ENCODE data around the gene CDK14. TPM values are rescaled to one million over a fixed set of nuclear protein-coding genes. Genes with fewer than 3 reads are reported as not detected.
"Not testable (repeated sequence)": the region's sequence is repeated elsewhere in the genome, so short reads cannot be mapped to it uniquely, and the experiment has no call there.

Gene CDK14
- total RNA-seq, 1 donor from 2014 or later, result 1.9 TPM

GRCh38 chr7:90759710-90760109 lies 163.6 kb downstream of the CDK14 start:
- no peak for DNase-seq
- Mint-ChIP-seq H3K9me3 (no peaks in the 10 kb centered on the region), H3K4me1 (no peaks in the 10 kb centered on the region), H3K27me3 (no peaks in the 10 kb centered on the region), H3K36me3 (ENCODE audit: low read depth) (no peaks in the 10 kb centered on the region), H3K4me3 (no peak overlapping the region), H3K27ac (no peak overlapping the region)
- intact Hi-C loops (cut with micrococcal nuclease), result no loop called here

DNA sequence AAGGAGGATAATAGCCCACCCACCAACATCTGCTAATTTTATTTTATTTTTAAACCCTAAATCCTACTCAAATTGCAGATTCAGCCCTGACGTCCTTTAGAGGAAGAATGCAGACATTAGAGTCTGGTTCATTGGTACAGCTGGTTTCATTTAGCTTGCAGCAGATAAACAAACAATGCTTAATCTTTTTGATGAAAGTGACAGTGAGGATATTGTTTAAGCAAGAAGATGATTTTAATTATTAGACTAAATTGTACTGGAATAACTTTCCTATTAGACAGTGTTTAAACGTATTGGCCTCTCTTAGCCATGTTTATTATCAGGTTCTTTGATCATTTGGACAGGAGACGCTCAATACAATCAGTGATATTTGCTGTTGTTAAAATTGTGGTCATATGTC lies 164.8 kb downstream of the CDK14 start:
- intact Hi-C loops (cut with micrococcal nuclease), result no loop called here
- Mint-ChIP-seq H3K27me3 (no peaks in the 10 kb centered on the region), H3K36me3 (ENCODE audit: low read depth) (no peaks in the 10 kb centered on the region), H3K27ac (no peak overlapping the region), H3K4me1 (no peaks in the 10 kb centered on the region), H3K9me3 (no peaks in the 10 kb centered on the region), H3K4me3 (no peak overlapping the region)
- DNase-seq, result no peak

DNA sequence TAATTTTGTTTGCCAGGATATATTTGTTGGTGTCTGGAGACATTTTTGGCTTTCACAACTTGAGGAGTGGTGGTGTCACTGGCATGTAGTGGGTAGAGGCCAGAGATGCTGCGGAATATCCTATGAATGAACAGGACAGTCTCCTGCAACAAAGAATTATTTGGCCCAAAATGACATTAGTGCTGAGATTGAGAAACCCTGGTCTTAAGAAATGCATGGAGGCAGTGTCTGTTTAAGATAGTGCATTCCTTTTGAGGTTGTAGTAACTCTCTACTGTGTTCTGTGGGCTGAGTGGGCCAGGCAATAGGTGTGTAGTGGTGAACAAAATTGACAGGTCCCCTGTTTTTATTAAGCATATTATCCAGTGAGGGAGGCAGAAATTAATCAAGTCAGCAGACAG lies 165.5 kb downstream of the CDK14 start:
- Mint-ChIP-seq H3K27me3 (no peaks in the 10 kb centered on the region), H3K27ac (no peak overlapping the region), H3K9me3 (no peaks in the 10 kb centered on the region), H3K4me3 (no peak overlapping the region), H3K36me3 (ENCODE audit: low read depth) (no peaks in the 10 kb centered on the region), H3K4me1 (no peaks in the 10 kb centered on the region)
- intact Hi-C loops (cut with micrococcal nuclease), result no loop called here
- DNase-seq, result no peak

- Mint-ChIP-seq H3K27me3 (no peaks in the 10 kb centered on the region), H3K4me3 (no peak overlapping the region), H3K36me3 (ENCODE audit: low read depth) (no peaks in the 10 kb centered on the region), H3K27ac (no peak overlapping the region), H3K4me1 (no peaks in the 10 kb centered on the region), H3K9me3 (no peaks in the 10 kb centered on the region)
- intact Hi-C loops (cut with micrococcal nuclease), result no loop called here
- DNase-seq, result no peak
These were observed 167.0 kb downstream of the CDK14 start for GRCh38 chr7:90763108-90763507.

DNA sequence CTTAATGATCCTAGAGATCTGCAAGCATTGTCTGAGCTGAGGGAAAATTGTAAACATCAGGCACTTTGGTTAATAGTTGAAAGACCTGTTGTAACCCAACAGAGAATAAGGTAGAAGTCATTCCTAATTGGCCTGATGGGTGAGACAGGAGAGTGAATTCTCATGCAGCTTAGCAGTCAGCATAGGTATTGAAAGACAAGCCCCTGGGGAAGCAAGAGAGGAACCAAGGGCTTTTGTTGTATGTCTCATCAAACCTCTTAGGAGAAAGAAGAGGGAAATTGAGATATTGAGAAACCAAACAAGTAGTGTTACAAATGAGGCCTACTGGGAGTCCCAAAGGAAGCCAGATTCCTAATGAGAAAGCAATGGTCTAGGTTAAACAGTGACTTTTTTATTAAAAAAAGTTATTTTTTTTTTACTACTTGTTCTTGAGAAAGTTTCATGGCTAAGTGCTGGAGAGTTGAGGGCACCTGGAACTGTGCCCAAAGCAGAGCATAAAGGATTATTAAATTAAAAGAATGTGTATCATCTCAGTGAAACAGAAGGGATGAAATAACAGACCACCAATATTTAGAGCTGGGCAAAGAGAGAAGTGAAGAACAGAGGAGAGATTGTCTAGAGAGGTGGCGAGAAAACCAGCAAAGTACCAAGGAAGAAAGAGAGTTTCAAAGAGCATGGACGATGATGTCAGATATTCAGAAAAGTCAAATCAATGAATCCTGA lies 168.9 kb downstream of the CDK14 start:
- Mint-ChIP-seq H3K36me3 (ENCODE audit: low read depth) (no peaks in the 10 kb centered on the region), H3K9me3 (no peaks in the 10 kb centered on the region), H3K27me3 (no peaks in the 10 kb centered on the region), H3K4me1 (no peaks in the 10 kb centered on the region), H3K27ac (no peak overlapping the region), H3K4me3 (no peak overlapping the region)
- DNase-seq, result no peak
- intact Hi-C loops (cut with micrococcal nuclease), result no loop called here

GRCh38 chr7:90766814-90767564 lies 170.9 kb downstream of the CDK14 start:
- no peaks in the 10 kb centered on the region for H3K4me1 Mint-ChIP-seq
- no peaks in the 10 kb centered on the region for H3K9me3 Mint-ChIP-seq
- no peak overlapping the region for H3K4me3 Mint-ChIP-seq
- no peaks in the 10 kb centered on the region for H3K27me3 Mint-ChIP-seq
- H3K36me3 Mint-ChIP-seq (ENCODE audit: low read depth), result no peaks in the 10 kb centered on the region
- H3K27ac Mint-ChIP-seq, result no peak overlapping the region
- intact Hi-C loops (cut with micrococcal nuclease), result no loop called here
- DNase-seq, result no peak

- peaks cover 4% of the 10 kb centered on the region for H3K9me3 Mint-ChIP-seq
- intact Hi-C loops (cut with micrococcal nuclease), result no loop called here
- H3K27me3 Mint-ChIP-seq, result no peaks in the 10 kb centered on the region
- no peak overlapping the region for H3K27ac Mint-ChIP-seq
- no peaks in the 10 kb centered on the region for H3K36me3 Mint-ChIP-seq (ENCODE audit: low read depth)
- H3K4me1 Mint-ChIP-seq, result no peaks in the 10 kb centered on the region
- H3K4me3 Mint-ChIP-seq, result no peak overlapping the region
- no peak for DNase-seq
These were observed 172.2 kb downstream of the CDK14 start for GRCh38 chr7:90768301-90768700.

DNA sequence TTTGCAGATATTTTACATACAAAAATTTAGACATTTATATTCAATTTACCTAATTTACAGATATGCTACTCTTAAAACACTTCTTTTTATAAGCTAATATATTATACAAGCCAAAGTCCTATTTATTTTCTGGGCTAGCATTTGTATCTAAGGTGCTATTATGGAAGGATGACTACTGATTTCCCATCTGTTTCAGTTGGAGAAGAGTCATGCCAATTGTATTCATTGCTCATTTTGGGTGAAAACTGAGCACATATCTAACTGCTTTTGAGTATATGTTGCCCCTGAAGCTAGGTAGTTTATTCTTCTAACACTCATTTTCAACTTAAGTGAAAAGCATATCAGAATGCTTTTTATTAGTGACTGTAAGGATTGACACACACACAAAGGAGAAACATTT lies 172.9 kb downstream of the CDK14 start:
- no peak overlapping the region for H3K4me3 Mint-ChIP-seq
- H3K36me3 Mint-ChIP-seq (ENCODE audit: low read depth), result no peaks in the 10 kb centered on the region
- no peak overlapping the region for H3K27ac Mint-ChIP-seq
- H3K4me1 Mint-ChIP-seq, result no peaks in the 10 kb centered on the region
- DNase-seq, result no peak
- no peaks in the 10 kb centered on the region for H3K27me3 Mint-ChIP-seq
- H3K9me3 Mint-ChIP-seq, result peaks cover 4% of the 10 kb centered on the region
- intact Hi-C loops (cut with micrococcal nuclease), result no loop called here

- H3K27me3 Mint-ChIP-seq; intact Hi-C loops (cut with micrococcal nuclease); H3K4me3 Mint-ChIP-seq; H3K36me3 Mint-ChIP-seq (ENCODE audit: low read depth); H3K27ac Mint-ChIP-seq; H3K4me1 Mint-ChIP-seq; H3K9me3 Mint-ChIP-seq; DNase-seq: not testable (repeated sequence)
These were observed 173.4 kb downstream of the CDK14 start for GRCh38 chr7:90769566-90769965.

DNA sequence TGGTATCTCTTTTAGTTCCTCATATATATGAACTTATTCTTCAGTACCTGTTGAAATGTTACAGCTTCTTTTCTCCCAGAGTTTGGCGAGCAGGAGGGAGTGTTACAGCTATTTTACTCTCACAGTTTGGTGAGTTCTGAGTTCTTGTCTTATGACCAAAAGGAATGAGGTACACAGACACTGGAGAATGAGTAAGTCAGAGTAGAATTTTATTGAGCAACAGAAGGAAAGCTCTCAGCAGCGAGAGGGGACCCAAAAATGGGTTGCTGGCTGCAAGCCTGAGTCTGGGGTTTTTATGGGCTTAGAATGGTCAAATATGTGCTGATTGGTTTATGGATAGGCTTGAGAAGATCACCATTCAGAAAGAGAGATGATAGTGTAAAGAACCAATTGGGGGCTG lies 175.2 kb downstream of the CDK14 start:
- no peak overlapping the region for H3K4me3 Mint-ChIP-seq
- DNase-seq, result no peak
- no peak overlapping the region for H3K27ac Mint-ChIP-seq
- H3K4me1 Mint-ChIP-seq, result no peaks in the 10 kb centered on the region
- intact Hi-C loops (cut with micrococcal nuclease), result no loop called here
- no peaks in the 10 kb centered on the region for H3K36me3 Mint-ChIP-seq (ENCODE audit: low read depth)
- H3K9me3 Mint-ChIP-seq, result peaks cover 4% of the 10 kb centered on the region
- no peaks in the 10 kb centered on the region for H3K27me3 Mint-ChIP-seq

- DNase-seq, result no peak
- Mint-ChIP-seq H3K27ac (no peak overlapping the region), H3K9me3 (peaks cover 4% of the 10 kb centered on the region), H3K4me1 (no peaks in the 10 kb centered on the region), H3K27me3 (no peaks in the 10 kb centered on the region), H3K36me3 (ENCODE audit: low read depth) (no peaks in the 10 kb centered on the region), H3K4me3 (no peak overlapping the region)
- intact Hi-C loops (cut with micrococcal nuclease), result no loop called here
These were observed 176.3 kb downstream of the CDK14 start for GRCh38 chr7:90772410-90772809.

GRCh38 chr7:90773269-90773668 lies 177.1 kb downstream of the CDK14 start:
- H3K27ac Mint-ChIP-seq, result no peak overlapping the region
- no peak overlapping the region for H3K4me3 Mint-ChIP-seq
- peaks cover 4% of the 10 kb centered on the region for H3K9me3 Mint-ChIP-seq
- no peak for DNase-seq
- H3K36me3 Mint-ChIP-seq (ENCODE audit: low read depth), result no peaks in the 10 kb centered on the region
- intact Hi-C loops (cut with micrococcal nuclease), result no loop called here
- no peaks in the 10 kb centered on the region for H3K4me1 Mint-ChIP-seq
- H3K27me3 Mint-ChIP-seq, result no peaks in the 10 kb centered on the region

- H3K27me3 Mint-ChIP-seq, result no peaks in the 10 kb centered on the region
These were observed 178.6 kb downstream of the CDK14 start for GRCh38 chr7:90774706-90775105.

GRCh38 chr7:90775383-90775965 lies 179.4 kb downstream of the CDK14 start:
- no peak for DNase-seq
- no peaks in the 10 kb centered on the region for H3K36me3 Mint-ChIP-seq (ENCODE audit: low read depth)
- intact Hi-C loops (cut with micrococcal nuclease), result no loop called here
- no peaks in the 10 kb centered on the region for H3K4me1 Mint-ChIP-seq
- H3K9me3 Mint-ChIP-seq, result peaks cover 4% of the 10 kb centered on the region
- no peak overlapping the region for H3K4me3 Mint-ChIP-seq
- H3K27ac Mint-ChIP-seq, result no peak overlapping the region
- H3K27me3 Mint-ChIP-seq, result no peaks in the 10 kb centered on the region

More at GRCh38 chr7:90774706-90775105, 178.6 kb downstream of the CDK14 start:
- DNase-seq, result no peak
- Mint-ChIP-seq H3K27ac (no peak overlapping the region), H3K4me3 (no peak overlapping the region), H3K4me1 (no peaks in the 10 kb centered on the region), H3K36me3 (ENCODE audit: low read depth) (no peaks in the 10 kb centered on the region), H3K9me3 (peaks cover 4% of the 10 kb centered on the region)
- intact Hi-C loops (cut with micrococcal nuclease), result no loop called here
